Effector memory CD4-positive, alpha-beta T cell (primary cell): ENCODE measurements around the gene NKAPD1.

ENCODE experiments used
- DNase-seq, 3 donors: peaks; one replicate each; pipeline ENCODE4 v3.0.0-alpha.2; 2020
- H3K27ac ChIP-seq: 2 replicates; pipeline ENCODE4 v1.7.0; 2013; ENCODE audit warnings: mild to moderate bottlenecking, low read length, moderate library complexity; ENCODE audit not compliant: insufficient read depth, poor library complexity, severe bottlenecking
- H3K27me3 ChIP-seq: replicated peaks from 2 replicates; pipeline ENCODE4 v1.7.0; 2013; ENCODE audit warnings: mild to moderate bottlenecking, low read length; ENCODE audit not compliant: insufficient read depth, control insufficient read depth, poor library complexity, severe bottlenecking
- H3K36me3 ChIP-seq: 2 replicates; pipeline ENCODE4 v1.7.0; 2013; ENCODE audit warnings: mild to moderate bottlenecking, low read length, moderate library complexity; ENCODE audit not compliant: control insufficient read depth, insufficient read depth
- H3K4me1 ChIP-seq: 2 replicates; pipeline ENCODE4 v1.7.0; 2013; ENCODE audit warnings: low read length, mild to moderate bottlenecking; ENCODE audit not compliant: control insufficient read depth, insufficient read depth, poor library complexity, severe bottlenecking
- H3K4me3 ChIP-seq: 2 replicates; pipeline ENCODE4 v1.7.0; 2013; ENCODE audit warnings: low read length, low read depth, mild to moderate bottlenecking; ENCODE audit not compliant: insufficient read depth, poor library complexity, severe bottlenecking
- H3K9me3 ChIP-seq: 2 replicates; pipeline ENCODE4 v1.7.0; 2013; ENCODE audit warnings: mild to moderate bottlenecking, low read length, moderate library complexity; ENCODE audit not compliant: control insufficient read depth

Gene NKAPD1

GRCh38 chr11:112113539-112114457 is 39.7 kb downstream of the NKAPD1 start:
- no peaks in the 10 kb centered on the region for H3K27me3 ChIP-seq
- DNase-seq = no peak
- H3K9me3 ChIP-seq = no peaks in the 10 kb centered on the region
- no peaks in the 10 kb centered on the region for H3K4me1 ChIP-seq
- no peaks in the 10 kb centered on the region for H3K36me3 ChIP-seq
- H3K4me3 ChIP-seq = no peak overlapping the region
- no peak overlapping the region for H3K27ac ChIP-seq

- Histone ChIP-seq H3K9me3 (no peaks in the 10 kb centered on the region), H3K27me3 (no peaks in the 10 kb centered on the region), H3K27ac (no peak overlapping the region), H3K4me1 (no peaks in the 10 kb centered on the region), H3K4me3 (no peak overlapping the region), H3K36me3 (no peaks in the 10 kb centered on the region)
- DNase-seq = no peak
Observed at GRCh38 chr11:112114460-112114859, 40.4 kb downstream of the NKAPD1 start.

GRCh38 chr11:112115386-112115785 is 41.3 kb downstream of the NKAPD1 start:
- Histone ChIP-seq H3K9me3 (no peaks in the 10 kb centered on the region), H3K36me3 (no peaks in the 10 kb centered on the region), H3K4me3 (no peak overlapping the region), H3K27ac (no peak overlapping the region), H3K27me3 (no peaks in the 10 kb centered on the region), H3K4me1 (no peaks in the 10 kb centered on the region)
- no peak for DNase-seq

- Histone ChIP-seq H3K36me3 (no peaks in the 10 kb centered on the region), H3K27me3 (no peaks in the 10 kb centered on the region), H3K4me1 (no peaks in the 10 kb centered on the region), H3K4me3 (no peak overlapping the region), H3K27ac (no peak overlapping the region), H3K9me3 (no peaks in the 10 kb centered on the region)
- DNase-seq = no peak
Observed at GRCh38 chr11:112118176-112118575, 44.1 kb downstream of the NKAPD1 start.

- Histone ChIP-seq H3K27me3 (no peaks in the 10 kb centered on the region), H3K36me3 (no peaks in the 10 kb centered on the region), H3K4me1 (no peaks in the 10 kb centered on the region), H3K27ac (no peak overlapping the region), H3K4me3 (no peak overlapping the region), H3K9me3 (no peaks in the 10 kb centered on the region)
- no peak for DNase-seq
Observed at GRCh38 chr11:112121981-112122615, 48.0 kb downstream of the NKAPD1 start.

GRCh38 chr11:112123129-112123528 is 49.0 kb downstream of the NKAPD1 start:
- DNase-seq = no peak
- Histone ChIP-seq H3K9me3 (no peaks in the 10 kb centered on the region), H3K36me3 (no peaks in the 10 kb centered on the region), H3K27ac (no peak overlapping the region), H3K4me1 (no peaks in the 10 kb centered on the region), H3K27me3 (no peaks in the 10 kb centered on the region), H3K4me3 (no peak overlapping the region)

- Histone ChIP-seq H3K4me3 (no peak overlapping the region), H3K4me1 (no peaks in the 10 kb centered on the region), H3K9me3 (no peaks in the 10 kb centered on the region), H3K27me3 (no peaks in the 10 kb centered on the region), H3K36me3 (no peaks in the 10 kb centered on the region), H3K27ac (no peak overlapping the region)
- DNase-seq = no peak
Observed at GRCh38 chr11:112127056-112127455, 53.0 kb downstream of the NKAPD1 start.

- H3K4me1 ChIP-seq = no peaks in the 10 kb centered on the region
- H3K36me3 ChIP-seq = no peaks in the 10 kb centered on the region
- no peak overlapping the region for H3K4me3 ChIP-seq
- no peak overlapping the region for H3K27ac ChIP-seq
- no peaks in the 10 kb centered on the region for H3K9me3 ChIP-seq
- no peak for DNase-seq
- H3K27me3 ChIP-seq = no peaks in the 10 kb centered on the region
Observed at GRCh38 chr11:112128483-112129121, 54.5 kb downstream of the NKAPD1 start.

- DNase-seq = no peak
- Histone ChIP-seq H3K27ac (no peak overlapping the region), H3K4me3 (no peak overlapping the region), H3K36me3 (no peaks in the 10 kb centered on the region), H3K4me1 (no peaks in the 10 kb centered on the region), H3K9me3 (no peaks in the 10 kb centered on the region), H3K27me3 (no peaks in the 10 kb centered on the region)
Observed at GRCh38 chr11:112129656-112130055, 55.6 kb downstream of the NKAPD1 start.

- Histone ChIP-seq H3K36me3 (no peaks in the 10 kb centered on the region), H3K9me3 (no peaks in the 10 kb centered on the region), H3K4me1 (no peaks in the 10 kb centered on the region), H3K27me3 (no peaks in the 10 kb centered on the region), H3K4me3 (no peak overlapping the region), H3K27ac (no peak overlapping the region)
- DNase-seq = no peak
Observed at GRCh38 chr11:112132737-112133136, 58.6 kb downstream of the NKAPD1 start.
